GM10847 (cell line): ENCODE measurements around the gene RGN.

Experiments used
- POLR2A ChIP-seq: IDR thresholded peaks from 2 replicates; pipeline ENCODE4 v1.6.1; 2011; ENCODE audit not compliant: insufficient read length; ENCODE audit errors: extremely low read depth

Gene RGN

GRCh38 chrX:47078129-47079043 is at the start of gene RGN:
TSS of gene RGN (plus strand) at chrX:47078443. CDS start at chrX:47081145, 2,702 bp downstream.
- no peak for TF ChIP-seq POLR2A

- TF ChIP-seq POLR2A, result no peak
Observed at GRCh38 chrX:47030339-47030738, 47.9 kb upstream of the RGN start.

GRCh38 chrX:47047989-47048388 is 30.3 kb upstream of the RGN start:
- no peak for TF ChIP-seq POLR2A

- no peak for TF ChIP-seq POLR2A
Observed at GRCh38 chrX:47059142-47059874, 18.9 kb upstream of the RGN start.

GRCh38 chrX:47060708-47061107 is 17.5 kb upstream of the RGN start:
- TF ChIP-seq POLR2A, result no peak

- TF ChIP-seq POLR2A, result no peak
Observed at GRCh38 chrX:47061238-47061919, 16.9 kb upstream of the RGN start.

- no peak for TF ChIP-seq POLR2A
Observed at GRCh38 chrX:47063179-47063578, 15.1 kb upstream of the RGN start.

GRCh38 chrX:47068214-47068613 is 10.0 kb upstream of the RGN start:
- no peak for TF ChIP-seq POLR2A

- no peak for TF ChIP-seq POLR2A
Observed at GRCh38 chrX:47068720-47069119, 9.5 kb upstream of the RGN start.

GRCh38 chrX:47080215-47080914 is 2.1 kb downstream of the RGN start:
- TF ChIP-seq POLR2A, result no peak

GRCh38 chrX:47080915-47081236 is 2.6 kb downstream of the RGN start:
- no peak for TF ChIP-seq POLR2A

GRCh38 chrX:47091149-47091775 is 13.0 kb downstream of the RGN start:
- TF ChIP-seq POLR2A, result no peak

- no peak for TF ChIP-seq POLR2A
Observed at GRCh38 chrX:47093248-47093647, 15.0 kb downstream of the RGN start.

- no peak for TF ChIP-seq POLR2A
Observed at GRCh38 chrX:47093860-47094259, 15.6 kb downstream of the RGN start.

GRCh38 chrX:47097018-47097417 is 18.8 kb downstream of the RGN start:
- no peak for TF ChIP-seq POLR2A
